GM12878 (cell line): Measurements from ENCODE around the gene CMTM4.

Experiments used
- ATF2 ChIP-seq: IDR thresholded peaks from 2 replicates; pipeline ENCODE4 v1.6.1; 2012; ENCODE audit warnings: low read length, inconsistent platforms
- BCL3 ChIP-seq: IDR thresholded peaks from 2 replicates; pipeline ENCODE4 v1.6.1; 2011; ENCODE audit warnings: borderline replicate concordance, low read depth, mild to moderate bottlenecking, moderate library complexity, low read length; ENCODE audit not compliant: insufficient read depth, poor library complexity, severe bottlenecking
- CTCF ChIP-seq, 3 experiments: IDR thresholded peaks in 2 of 3; conservative IDR thresholded peaks in 1 of 3; 2 replicates each; pipeline ENCODE4 v1.5.1; 2011; ENCODE audit warnings: low read depth in 3 of 3, low read length in 3 of 3, mild to moderate bottlenecking in 3 of 3, control low read depth in 2 of 3, moderate library complexity in 2 of 3, inconsistent platforms in 1 of 3, mixed read lengths in 1 of 3; ENCODE audit not compliant: control insufficient read depth in 2 of 3, insufficient read depth in 1 of 3; ENCODE audit errors: extremely low read depth in 1 of 3
- ESRRA ChIP-seq: IDR thresholded peaks from 2 replicates; pipeline ENCODE4 v1.6.1; 2012; ENCODE audit warnings: mild to moderate bottlenecking, low read length, improper control_type of control experiment
- ETV6 ChIP-seq, 2 experiments: fragments of 450-650 bp in 1 of 2; IDR thresholded peaks in 1 of 2; conservative IDR thresholded peaks in 1 of 2; 2 replicates each; pipeline ENCODE4 v1.6.1; 2014; ENCODE audit warnings: antibody characterized with exemption in 1 of 2, borderline replicate concordance in 1 of 2, low read depth in 1 of 2, mild to moderate bottlenecking in 1 of 2, moderate library complexity in 1 of 2
- PBX3 ChIP-seq: IDR thresholded peaks from 2 replicates; pipeline ENCODE4 v1.6.1; 2011; ENCODE audit warnings: mild to moderate bottlenecking, low read depth, low read length, moderate library complexity; ENCODE audit not compliant: insufficient replicate concordance
- RAD51 ChIP-seq: fragments of 450-650 bp; IDR thresholded peaks from 2 replicates; pipeline ENCODE4 v1.6.1; 2016; ENCODE audit warnings: moderate library complexity, mild to moderate bottlenecking, inconsistent platforms
- RFX5 ChIP-seq: IDR thresholded peaks from 2 replicates; pipeline ENCODE4 v1.6.1; 2011; ENCODE audit warnings: low read depth, low read length, improper control_type of control experiment
- SMC3 ChIP-seq: IDR thresholded peaks from 2 replicates; pipeline ENCODE4 v1.6.1; 2011; ENCODE audit warnings: low read length, improper control_type of control experiment, borderline replicate concordance
- TAF1 ChIP-seq: IDR thresholded peaks from 2 replicates; pipeline ENCODE4 v1.6.1; 2011; ENCODE audit warnings: mild to moderate bottlenecking, low read depth, low read length, borderline replicate concordance

- TF ChIP-seq BCL3 = no peak
- TF ChIP-seq CTCF (IDR thresholded peaks at IDR 0.05 in 2 of 3, conservative IDR thresholded peaks at IDR 0.05 in 1 of 3; ENCODE audit: control insufficient read depth in 2 of 3, extremely low read depth in 1 of 3, insufficient read depth in 1 of 3, low read depth in 3 of 3, low read length in 3 of 3) = no peak
- TF ChIP-seq PBX3 = no peak
- TF ChIP-seq ESRRA = no peak
- TF ChIP-seq ATF2 = no peak
- TF ChIP-seq TAF1 = no peak
- no peak for TF ChIP-seq SMC3
- no peak for TF ChIP-seq RFX5
- no peak for TF ChIP-seq RAD51
- TF ChIP-seq ETV6 (conservative IDR thresholded peaks at IDR 0.05 in 1 of 2, IDR thresholded peaks at IDR 0.05 in 1 of 2; ENCODE audit: borderline replicate concordance in 1 of 2, low read depth in 1 of 2) = no peak
Measured at GRCh38 chr16:66629856-66630255, 66.7 kb downstream of the CMTM4 start.
